ENCODE results near the gene NLGN4X.

The NLGN4X gene

DNA sequence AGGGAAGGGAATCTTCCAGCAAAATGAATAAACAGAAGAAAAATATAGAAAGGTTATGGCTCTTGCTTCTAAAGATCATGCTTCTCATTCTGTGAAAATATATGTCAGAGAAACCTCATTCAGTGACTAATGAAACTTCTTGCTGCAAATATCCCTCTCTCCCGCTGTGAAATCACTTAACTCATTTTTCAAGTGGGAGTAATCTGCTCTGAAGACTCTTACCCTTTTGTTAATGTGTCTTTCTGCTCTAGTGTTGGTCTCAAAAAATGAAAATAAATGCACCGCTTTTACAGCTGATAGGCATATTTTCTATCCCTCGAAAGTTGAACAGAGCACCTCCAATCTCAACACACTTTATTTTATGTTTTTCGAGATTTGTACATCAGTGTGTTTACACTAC, 252.3 kb downstream of the NLGN4X start:
- TF ChIP-seq CTCF (conservative IDR thresholded peaks at IDR 0.05; ENCODE audit: low read depth) = no peak

GRCh38 chrX:5971300-5971699, 257.4 kb downstream of the NLGN4X start:
- CTCF ChIA-PET = no interaction called here
- no peak for TF ChIP-seq CTCF (conservative IDR thresholded peaks at IDR 0.05; ENCODE audit: low read depth)
- POLR2A ChIA-PET (ENCODE audit: low non-redundant PET) = no interaction called here
- no peak for DNase-seq (ENCODE audit: low spot score)
- no peak overlapping the region for H3K27ac ChIP-seq

More for the DNA sequence above, 252.3 kb downstream of the NLGN4X start:
- H3K27ac ChIP-seq = no peak overlapping the region
- no peak for DNase-seq (ENCODE audit: low spot score)
- CTCF ChIA-PET = no interaction called here
- POLR2A ChIA-PET (ENCODE audit: low non-redundant PET) = no interaction called here

DNA sequence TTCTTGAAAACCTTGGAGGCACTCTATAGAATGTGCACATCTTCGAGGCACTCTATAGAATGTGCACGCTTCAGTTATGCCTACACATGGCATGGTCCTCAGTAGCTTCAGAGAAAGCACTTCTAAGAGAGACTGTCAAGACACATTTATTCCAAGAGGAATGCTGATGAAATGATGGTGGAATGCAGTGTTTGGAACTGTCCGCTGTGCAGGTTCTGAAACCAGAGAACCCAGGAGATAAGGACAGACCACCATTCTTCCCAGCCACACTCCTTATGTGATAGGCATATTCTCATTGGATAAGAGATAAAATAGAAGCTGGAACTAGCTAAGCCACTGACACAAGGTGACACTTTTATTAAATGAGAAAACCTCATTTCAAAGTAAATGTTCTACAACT, 263.3 kb downstream of the NLGN4X start:
- TF ChIP-seq CTCF (conservative IDR thresholded peaks at IDR 0.05; ENCODE audit: low read depth) = no peak
- CTCF ChIA-PET = no interaction called here
- DNase-seq (ENCODE audit: low spot score) = no peak
- POLR2A ChIA-PET (ENCODE audit: low non-redundant PET) = no interaction called here
- H3K27ac ChIP-seq = no peak overlapping the region

- ChIA-PET CTCF (no interaction called here), POLR2A (ENCODE audit: low non-redundant PET) (no interaction called here)
- no peak for TF ChIP-seq CTCF (conservative IDR thresholded peaks at IDR 0.05; ENCODE audit: low read depth)
- H3K27ac ChIP-seq = no peak overlapping the region
- no peak for DNase-seq (ENCODE audit: low spot score)
These were observed 269.4 kb downstream of the NLGN4X start for GRCh38 chrX:5959286-5959685.

GRCh38 chrX:5958523-5958922, 270.1 kb downstream of the NLGN4X start:
- POLR2A ChIA-PET (ENCODE audit: low non-redundant PET) = no interaction called here
- no peak for DNase-seq (ENCODE audit: low spot score)

DNA sequence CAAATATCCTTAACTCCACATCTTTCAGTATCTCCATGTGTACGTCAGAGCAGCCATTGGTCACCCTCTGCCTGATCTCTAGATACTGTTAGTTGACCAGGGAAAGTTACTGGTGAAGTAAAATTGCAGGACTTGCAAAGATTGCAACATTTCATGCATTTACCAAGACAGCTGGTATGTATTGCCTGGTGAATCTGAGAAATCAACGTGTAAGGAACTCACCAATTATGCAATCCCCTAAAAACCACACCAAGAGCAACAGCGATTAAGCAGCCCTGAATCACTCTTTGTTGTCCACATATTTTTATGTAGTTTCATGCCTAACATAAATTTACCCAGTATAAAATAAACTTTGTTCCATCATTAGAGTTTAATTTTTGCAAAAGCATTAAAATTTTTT, 271.2 kb downstream of the NLGN4X start:
- ChIA-PET POLR2A (ENCODE audit: low non-redundant PET) (no interaction called here), CTCF (no interaction called here)
- DNase-seq (ENCODE audit: low spot score) = no peak
- no peak for TF ChIP-seq CTCF (conservative IDR thresholded peaks at IDR 0.05; ENCODE audit: low read depth)
- H3K27ac ChIP-seq = no peak overlapping the region

More at GRCh38 chrX:5958523-5958922, 270.1 kb downstream of the NLGN4X start:
- TF ChIP-seq CTCF (conservative IDR thresholded peaks at IDR 0.05; ENCODE audit: low read depth) = no peak
- no peak overlapping the region for H3K27ac ChIP-seq
- CTCF ChIA-PET = no interaction called here

DNA sequence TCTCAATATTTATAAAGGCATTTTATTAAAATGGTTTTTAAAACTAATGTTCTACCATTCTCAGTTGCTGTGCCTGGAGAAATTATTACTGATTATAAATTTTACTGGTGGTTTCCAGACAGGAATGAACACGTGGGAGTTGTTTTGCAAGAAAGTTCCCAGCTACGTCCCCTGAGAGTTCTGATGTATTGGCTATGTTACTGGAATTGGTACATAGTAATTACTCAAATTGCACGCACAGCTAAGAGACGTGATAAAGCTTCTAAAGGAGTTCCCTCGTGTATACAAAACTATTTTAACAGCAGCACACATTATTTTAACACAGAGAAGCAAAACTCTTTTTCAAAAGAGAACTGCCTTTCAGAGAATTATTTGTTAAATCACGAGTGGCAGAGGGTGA, 292.2 kb downstream of the NLGN4X start:
- no peak for DNase-seq (ENCODE audit: low spot score)
- POLR2A ChIA-PET (ENCODE audit: low non-redundant PET) = no interaction called here
- no peak overlapping the region for H3K27ac ChIP-seq
- no peak for TF ChIP-seq CTCF (conservative IDR thresholded peaks at IDR 0.05; ENCODE audit: low read depth)
- CTCF ChIA-PET = no interaction called here

All from RWPE1 (cell line).